Loucy (cell line): Measurements from ENCODE around the gene NDST1.

Source experiments
- EZH2phosphoT487 ChIP-seq: fragments of 200-600 bp; IDR thresholded peaks from 2 replicates; pipeline ENCODE4 v1.6.1; 2018; ENCODE audit warnings: antibody characterized with exemption, mild to moderate bottlenecking, moderate library complexity, borderline replicate concordance
- TF ChIP-seq, protein P1 (sequence below): fragments of 200-600 bp; sonication (generic); conservative IDR thresholded peaks from 2 replicates; pipeline ENCODE4 v1.5.1; 2014; ENCODE audit warnings: mild to moderate bottlenecking, antibody characterized with exemption, low read length

DNA sequence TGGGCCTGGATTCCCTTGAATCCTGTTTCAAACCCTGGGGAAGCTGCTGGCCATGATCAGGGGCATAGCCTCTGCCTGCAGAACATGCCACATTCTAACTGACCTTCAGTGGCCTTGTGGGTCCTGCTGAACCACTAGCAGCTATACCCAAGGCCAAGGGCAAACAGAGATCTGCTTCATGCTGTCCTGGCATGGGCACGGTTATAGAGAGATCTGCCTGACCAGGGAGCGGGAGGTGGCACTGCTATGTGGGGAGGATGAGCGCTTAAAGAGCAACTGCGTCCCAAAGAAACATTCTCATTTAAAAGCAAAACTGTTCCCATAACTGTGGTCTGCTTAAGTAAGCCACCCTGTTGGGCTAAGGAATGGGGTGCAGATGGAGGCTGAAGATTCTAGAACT, 96.1 kb downstream of the NDST1 start:
- TF ChIP-seq EZH2phosphoT487: no peak
- TF ChIP-seq, protein P1, sequence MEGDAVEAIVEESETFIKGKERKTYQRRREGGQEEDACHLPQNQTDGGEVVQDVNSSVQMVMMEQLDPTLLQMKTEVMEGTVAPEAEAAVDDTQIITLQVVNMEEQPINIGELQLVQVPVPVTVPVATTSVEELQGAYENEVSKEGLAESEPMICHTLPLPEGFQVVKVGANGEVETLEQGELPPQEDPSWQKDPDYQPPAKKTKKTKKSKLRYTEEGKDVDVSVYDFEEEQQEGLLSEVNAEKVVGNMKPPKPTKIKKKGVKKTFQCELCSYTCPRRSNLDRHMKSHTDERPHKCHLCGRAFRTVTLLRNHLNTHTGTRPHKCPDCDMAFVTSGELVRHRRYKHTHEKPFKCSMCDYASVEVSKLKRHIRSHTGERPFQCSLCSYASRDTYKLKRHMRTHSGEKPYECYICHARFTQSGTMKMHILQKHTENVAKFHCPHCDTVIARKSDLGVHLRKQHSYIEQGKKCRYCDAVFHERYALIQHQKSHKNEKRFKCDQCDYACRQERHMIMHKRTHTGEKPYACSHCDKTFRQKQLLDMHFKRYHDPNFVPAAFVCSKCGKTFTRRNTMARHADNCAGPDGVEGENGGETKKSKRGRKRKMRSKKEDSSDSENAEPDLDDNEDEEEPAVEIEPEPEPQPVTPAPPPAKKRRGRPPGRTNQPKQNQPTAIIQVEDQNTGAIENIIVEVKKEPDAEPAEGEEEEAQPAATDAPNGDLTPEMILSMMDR: no peak
